HCT116 (cell line): ENCODE results near the gene ASB15. TPM values are rescaled to one million over a fixed set of nuclear protein-coding genes. Genes with fewer than 3 reads are reported as not detected.

Experiments used
- ATAC-seq: fragments of 200-7000 bp; cut with Tn5 transposase; 2 replicates; pipeline ENCODE4 v1.9.1; 2020; ENCODE audit warnings: mild to moderate bottlenecking, moderate library complexity
- BruUV-seq: library from RNA; stranded (reverse); fragments of 400-500 nt; replicated peaks from 2 replicates; lab custom pipeline; 2021; lab: Mats Ljungman, UMichigan
- CTCF ChIA-PET: fragments of 300-600 bp; sonication (Branson Sonifier 250); formaldehyde crosslinking; loops from one replicate; lab custom pipeline; 2021; ENCODE audit warnings: antibody characterized with exemption; lab: Charles Lee
- POLR2A ChIA-PET: fragments of 300-600, 350-600 bp; sonication (Branson Sonifier 250); formaldehyde crosslinking; loops from one replicate; lab custom pipeline; 2021; ENCODE audit warnings: antibody characterized with exemption; lab: Charles Lee
- RAD21 ChIA-PET, 2 experiments: fragments of 300-600 bp; sonication (Branson Sonifier 250); formaldehyde crosslinking; loops; one replicate each; lab custom pipeline; 2023; ENCODE audit warnings: low total read pairs in 2 of 2; ENCODE audit not compliant: uncharacterized antibody in 2 of 2, unreplicated experiment in 2 of 2, low non-redundant PET in 1 of 2; lab: Charles Lee
- DNase-seq: peaks from one replicate; pipeline ENCODE4 v3.0.0-alpha.2; 2010; ENCODE audit warnings: low read depth, low spot score
- H2AFZ ChIP-seq: fragments of 200-600 bp; shearing (Covaris generic), sonication (generic); 2 replicates; pipeline ENCODE4 v1.6.1; 2017; ENCODE audit warnings: low read depth, mixed run types, mixed read lengths, antibody characterized with exemption, low read length; ENCODE audit not compliant: poor library complexity, severe bottlenecking
- H3K27ac ChIP-seq: 2 replicates; pipeline ENCODE4 v1.5.1; 2012; ENCODE audit warnings: low read depth, low read length
- H3K27me3 ChIP-seq: fragments of 200-600 bp; sonication (generic); 2 replicates; pipeline ENCODE4 v1.6.1; 2016; ENCODE audit warnings: mixed run types, low read length, mixed read lengths; ENCODE audit not compliant: insufficient read depth
- H3K36me3 ChIP-seq, 2 experiments: fragments of 200-500 bp in 1 of 2; fragments of 200-600 bp in 1 of 2; sonication (Bioruptor generic) in 1 of 2; sonication (generic) in 1 of 2; 2 replicates each; pipeline versions ENCODE4 v1.5.1 to v1.6.1; 2014 to 2016; ENCODE audit warnings: low read length in 2 of 2, inconsistent platforms in 1 of 2, mixed read lengths in 1 of 2, mixed run types in 1 of 2; ENCODE audit not compliant: insufficient read depth in 2 of 2, control insufficient read depth in 1 of 2
- H3K4me1 ChIP-seq, 2 experiments: fragments of 200-600 bp in 1 of 2; sonication (generic) in 1 of 2; 2 replicates each; pipeline versions ENCODE4 v1.5.1 to v1.6.1; 2012 to 2017; ENCODE audit warnings: low read length in 2 of 2, inconsistent platforms in 1 of 2, mild to moderate bottlenecking in 1 of 2, mixed read lengths in 1 of 2, mixed run types in 1 of 2, moderate library complexity in 1 of 2; ENCODE audit not compliant: insufficient read depth in 2 of 2, control insufficient read depth in 1 of 2
- H3K4me2 ChIP-seq: fragments of 200-600 bp; sonication (generic); 2 replicates; pipeline ENCODE4 v1.6.1; 2017; ENCODE audit warnings: mixed run types, low read length, mixed read lengths
- H3K4me3 ChIP-seq, 2 experiments: fragments of 200-600 bp in 1 of 2; sonication (generic) in 1 of 2; replicated peaks in 1 of 2; 2 replicates each; pipeline ENCODE4 v1.5.1; 2011 to 2016; ENCODE audit warnings: low read length in 2 of 2, control low read depth in 1 of 2, low read depth in 1 of 2, mild to moderate bottlenecking in 1 of 2, mixed read lengths in 1 of 2, mixed run types in 1 of 2
- H3K79me2 ChIP-seq: fragments of 200-600 bp; sonication (generic); 2 replicates; pipeline ENCODE4 v1.6.1; 2017; ENCODE audit warnings: mild to moderate bottlenecking, mixed run types, low read length, moderate library complexity, mixed read lengths; ENCODE audit not compliant: insufficient read depth
- H3K9ac ChIP-seq: fragments of 200-600 bp; sonication (generic); 2 replicates; pipeline ENCODE4 v1.6.1; 2016; ENCODE audit warnings: low read length, mixed read lengths
- H3K9me2 ChIP-seq: fragments of 200-600 bp; sonication (generic), shearing (Covaris generic); 2 replicates; pipeline ENCODE4 v1.6.1; 2017; ENCODE audit warnings: mixed run types, mild to moderate bottlenecking, moderate library complexity; ENCODE audit not compliant: insufficient read depth
- H3K9me3 ChIP-seq, 2 experiments: fragments of 200-500 bp in 1 of 2; fragments of 200-600 bp in 1 of 2; sonication (Bioruptor generic) in 1 of 2; sonication (generic) in 1 of 2; 2 replicates each; pipeline ENCODE4 v1.6.1; 2014 to 2017; ENCODE audit warnings: low read length in 2 of 2, mixed read lengths in 2 of 2, inconsistent platforms in 1 of 2, low read depth in 1 of 2, mild to moderate bottlenecking in 1 of 2, mixed run types in 1 of 2, moderate library complexity in 1 of 2; ENCODE audit not compliant: control insufficient read depth in 1 of 2, insufficient read depth in 1 of 2
- H4K20me1 ChIP-seq: fragments of 200-600 bp; sonication (generic), shearing (Covaris generic); 2 replicates; pipeline ENCODE4 v1.6.1; 2017; ENCODE audit warnings: mixed run types, mild to moderate bottlenecking, moderate library complexity; ENCODE audit not compliant: insufficient read depth
- CBX3 ChIP-seq: IDR thresholded peaks from 2 replicates; pipeline ENCODE4 v1.6.1; 2012; ENCODE audit warnings: low read depth
- CEBPB ChIP-seq: IDR thresholded peaks from 2 replicates; pipeline ENCODE4 v1.6.1; 2012; ENCODE audit warnings: low read depth
- EZH2 ChIP-seq: fragments of 200-600 bp; sonication (generic); IDR thresholded peaks from 2 replicates; pipeline ENCODE4 v1.6.1; 2017; ENCODE audit warnings: antibody characterized with exemption, mixed run types
- FOSL1 ChIP-seq: IDR thresholded peaks from 2 replicates; pipeline ENCODE4 v1.6.1; 2012; ENCODE audit warnings: low read depth
- MAX ChIP-seq: IDR thresholded peaks from 2 replicates; pipeline ENCODE4 v1.6.1; 2012
- POLR2A ChIP-seq: IDR thresholded peaks from 2 replicates; pipeline ENCODE4 v1.7.0; 2011; ENCODE audit warnings: borderline replicate concordance; ENCODE audit not compliant: insufficient read depth, insufficient read length; ENCODE audit errors: extremely low read depth
- TCF7L2 ChIP-seq: IDR thresholded peaks from 2 replicates; pipeline ENCODE4 v1.7.0; 2011; ENCODE audit warnings: borderline replicate concordance, inconsistent platforms; ENCODE audit not compliant: insufficient read depth, insufficient read length; ENCODE audit errors: extremely low read depth
- YY1 ChIP-seq: IDR thresholded peaks from 2 replicates; pipeline ENCODE4 v1.6.1; 2011; ENCODE audit warnings: low read length, low read depth, moderate library complexity, mild to moderate bottlenecking; ENCODE audit not compliant: insufficient replicate concordance; ENCODE audit errors: extremely low read depth
- ZBTB33 ChIP-seq: IDR thresholded peaks from 2 replicates; pipeline ENCODE4 v1.6.1; 2011; ENCODE audit warnings: mild to moderate bottlenecking, low read length, moderate library complexity; ENCODE audit not compliant: insufficient replicate concordance; ENCODE audit errors: extremely low read depth
- ZNF274 ChIP-seq: fragments of 200-500 bp; sonication (Bioruptor generic); IDR thresholded peaks from 2 replicates; pipeline ENCODE4 v1.6.1; 2014; ENCODE audit warnings: mild to moderate bottlenecking, low read depth, low read length, inconsistent platforms
- intact Hi-C: fragments of 100-400 bp; cut with micrococcal nuclease; formaldehyde crosslinking; loops from 2 replicates; pipeline ENCODE4 v1.10.0; 2022
- total RNA-seq: library from RNA; stranded (reverse); gene quantifications from one replicate; pipeline ENCODE4 v1.2.1, GENCODE V29; 2021; ENCODE audit not compliant: unreplicated experiment

ASB15 gene
- total RNA-seq, 1 experiment from 2014 or later: not detected

- Histone ChIP-seq H3K27ac (no peak overlapping the region), H3K9me3 (no peaks in the 10 kb centered on the region), H4K20me1 (no peaks in the 10 kb centered on the region), H3K36me3 (peaks cover 4 to 7% of the 10 kb centered on the region in 2 experiments; a peak in 2 of 4 replicates)
- POLR2A ChIA-PET: no interaction called here
- TF ChIP-seq ZBTB33 (no peak), CBX3 (no peak), ZNF274 (no peak), POLR2A (no peak), FOSL1 (no peak), YY1 (no peak), EZH2 (no peak), CEBPB (no peak), TCF7L2 (no peak), MAX (no peak)
- TF ChIP-seq, all 23 proteins: peak for 0
- ChIA-PET CTCF (no interaction called here), RAD21 (no interaction called here)
- DNase-seq (no peak), ATAC-seq (no peak)
- BruUV-seq: no TSS peak
- H3K79me2 ChIP-seq: no peaks in the 10 kb centered on the region
- H3K4me3 ChIP-seq: no peak overlapping the region
- H3K27me3 ChIP-seq: no peaks in the 10 kb centered on the region
- intact Hi-C loops: no loop called here
- no peak overlapping the region for H3K4me2 ChIP-seq
- H3K9ac ChIP-seq: no peak overlapping the region
- no peak overlapping the region for H2AFZ ChIP-seq
- H3K9me2 ChIP-seq: no peaks in the 10 kb centered on the region
- H3K4me1 ChIP-seq: no peaks in the 10 kb centered on the region
Observed at GRCh38 chr7:123677061-123677715, 75.6 kb downstream of the ASB15 start.
